ENCODE results near the gene PHC2. TPM values are rescaled to one million over a fixed set of nuclear protein-coding genes. Genes with fewer than 3 reads are reported as not detected.
A peak's percentile ranks its signal among the peaks of the same experiment; 100 is the strongest.
"Not testable (repeated sequence)": the region's sequence is repeated elsewhere in the genome, so short reads cannot be mapped to it uniquely, and the experiment has no call there.

Gene PHC2
- total and polyA plus RNA-seq, 4 donors: 79.9 to 311 (median 121) TPM

DNA sequence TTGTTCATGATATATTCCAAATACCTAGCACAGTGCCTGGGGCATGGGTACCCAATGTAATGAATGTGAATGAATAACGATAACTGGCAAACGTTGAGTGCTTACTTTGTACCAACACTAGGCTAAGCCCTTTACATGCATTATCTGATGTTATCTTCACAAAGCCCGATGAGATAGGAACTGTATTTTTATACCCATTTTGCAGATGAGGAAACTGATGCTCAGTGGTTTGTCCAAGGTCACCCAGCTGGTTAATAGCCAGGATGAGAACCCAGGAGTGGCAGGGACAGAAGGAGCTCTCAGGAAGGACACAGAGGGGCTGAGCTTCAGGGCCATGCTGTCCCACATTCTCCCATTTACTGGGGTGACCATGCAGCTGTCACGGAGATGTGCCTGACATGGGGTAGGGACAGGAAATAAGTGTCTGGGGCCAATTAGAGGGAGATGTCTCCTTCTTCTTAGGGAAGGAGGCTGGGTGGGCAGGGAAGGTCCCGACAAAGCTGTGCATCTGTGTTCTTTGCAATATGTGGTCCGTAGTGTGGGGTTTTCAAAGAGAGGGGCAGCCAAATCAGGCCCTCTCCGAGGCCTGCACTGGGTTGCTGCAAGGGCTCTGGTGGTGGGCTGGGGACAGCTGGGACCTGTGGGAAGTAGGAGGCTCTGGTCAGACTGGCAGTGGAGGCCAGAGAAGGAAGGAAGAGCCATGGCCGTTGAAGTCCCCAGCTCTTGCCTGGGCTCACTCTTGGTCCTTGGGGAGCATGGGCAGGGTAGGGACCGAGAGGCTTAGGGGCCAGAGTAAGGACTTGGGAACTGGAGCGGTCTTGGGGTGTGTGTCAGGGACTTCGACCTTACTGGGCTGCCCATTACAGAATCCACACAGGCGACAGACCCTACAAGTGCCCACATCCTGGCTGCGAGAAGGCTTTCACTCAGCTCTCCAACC is 136.6 kb downstream of the PHC2 start:
- no peak for ATAC-seq (ENCODE audit: insufficient read depth, low FRiP score)
- Histone ChIP-seq H3K36me3 (ENCODE audit: control insufficient read depth in 4 of 4, insufficient read depth in 4 of 4, low read length in 4 of 4) (peaks cover 0 to 42% (median 24%) of the 10 kb centered on the region in 4 donors), H3K4me1 (ENCODE audit: control insufficient read depth in 5 of 5, insufficient read depth in 5 of 5, low read length in 5 of 5) (peaks cover 0 to 7% (median 0%) of the 10 kb centered on the region in 5 donors), H3K4me3 (no peak overlapping the region), H3K27me3 (ENCODE audit: control insufficient read depth in 3 of 3, insufficient read depth in 3 of 3, low read length in 2 of 3) (no peaks in the 10 kb centered on the region), H3K9me3 (ENCODE audit: control insufficient read depth in 4 of 4, insufficient read depth in 3 of 4, low read length in 3 of 4) (no peaks in the 10 kb centered on the region), H3K27ac (ENCODE audit: low read depth in 1 of 2, low read length in 1 of 2) (no peak overlapping the region), H3K9ac (ENCODE audit: insufficient read depth in 1 of 2, low read length in 2 of 2) (no peak overlapping the region)
- 87 to 88% methylated on average over 13 of the region's 13 CpGs for whole genome bisulfite sequencing, 2 donors
- TF ChIP-seq, protein P1, sequence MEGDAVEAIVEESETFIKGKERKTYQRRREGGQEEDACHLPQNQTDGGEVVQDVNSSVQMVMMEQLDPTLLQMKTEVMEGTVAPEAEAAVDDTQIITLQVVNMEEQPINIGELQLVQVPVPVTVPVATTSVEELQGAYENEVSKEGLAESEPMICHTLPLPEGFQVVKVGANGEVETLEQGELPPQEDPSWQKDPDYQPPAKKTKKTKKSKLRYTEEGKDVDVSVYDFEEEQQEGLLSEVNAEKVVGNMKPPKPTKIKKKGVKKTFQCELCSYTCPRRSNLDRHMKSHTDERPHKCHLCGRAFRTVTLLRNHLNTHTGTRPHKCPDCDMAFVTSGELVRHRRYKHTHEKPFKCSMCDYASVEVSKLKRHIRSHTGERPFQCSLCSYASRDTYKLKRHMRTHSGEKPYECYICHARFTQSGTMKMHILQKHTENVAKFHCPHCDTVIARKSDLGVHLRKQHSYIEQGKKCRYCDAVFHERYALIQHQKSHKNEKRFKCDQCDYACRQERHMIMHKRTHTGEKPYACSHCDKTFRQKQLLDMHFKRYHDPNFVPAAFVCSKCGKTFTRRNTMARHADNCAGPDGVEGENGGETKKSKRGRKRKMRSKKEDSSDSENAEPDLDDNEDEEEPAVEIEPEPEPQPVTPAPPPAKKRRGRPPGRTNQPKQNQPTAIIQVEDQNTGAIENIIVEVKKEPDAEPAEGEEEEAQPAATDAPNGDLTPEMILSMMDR (IDR thresholded peaks at IDR 0.05; ENCODE audit: control extremely low read depth, extremely low read depth): no peak
- no peak for DNase-seq

- H3K4me3 ChIP-seq: no peak overlapping the region
- TF ChIP-seq, protein P1 (IDR thresholded peaks at IDR 0.05; ENCODE audit: control extremely low read depth, extremely low read depth): no peak
- peaks cover 0 to 6% (median 0%) of the 10 kb centered on the region in 5 donors for H3K4me1 ChIP-seq (ENCODE audit: control insufficient read depth in 5 of 5, insufficient read depth in 5 of 5, low read length in 5 of 5)
- H3K27me3 ChIP-seq (ENCODE audit: control insufficient read depth in 3 of 3, insufficient read depth in 3 of 3, low read length in 2 of 3): no peaks in the 10 kb centered on the region
- WGBS, 2 donors: 75 to 90% methylated on average over 13 of the region's 13 CpGs
- peak in 1 of 3 donors; percentile 10 for DNase-seq
- no peaks in the 10 kb centered on the region for H3K9me3 ChIP-seq (ENCODE audit: control insufficient read depth in 4 of 4, insufficient read depth in 3 of 4, low read length in 3 of 4)
- no peak for ATAC-seq (ENCODE audit: insufficient read depth, low FRiP score)
- H3K27ac ChIP-seq (ENCODE audit: low read depth in 1 of 2, low read length in 1 of 2): no peak overlapping the region
- H3K36me3 ChIP-seq (ENCODE audit: control insufficient read depth in 4 of 4, insufficient read depth in 4 of 4, low read length in 4 of 4): peaks cover 0 to 38% (median 20%) of the 10 kb centered on the region in 4 donors
- H3K9ac ChIP-seq (ENCODE audit: insufficient read depth in 1 of 2, low read length in 2 of 2): no peak overlapping the region
Observed at GRCh38 chr1:33292726-33293340, 138.1 kb downstream of the PHC2 start.

GRCh38 chr1:33290615-33291014 is 140.3 kb downstream of the PHC2 start:
- not testable (repeated sequence) for H3K27me3 ChIP-seq (ENCODE audit: control insufficient read depth in 3 of 3, insufficient read depth in 3 of 3, low read length in 2 of 3); H3K9ac ChIP-seq (ENCODE audit: insufficient read depth in 1 of 2, low read length in 2 of 2); H3K9me3 ChIP-seq (ENCODE audit: control insufficient read depth in 4 of 4, insufficient read depth in 3 of 4, low read length in 3 of 4); H3K4me1 ChIP-seq (ENCODE audit: control insufficient read depth in 5 of 5, insufficient read depth in 5 of 5, low read length in 5 of 5); ATAC-seq (ENCODE audit: insufficient read depth, low FRiP score); H3K27ac ChIP-seq (ENCODE audit: low read depth in 1 of 2, low read length in 1 of 2); H3K4me3 ChIP-seq; DNase-seq
- WGBS, 2 donors: 88 to 96% methylated on average over 1 of the region's 2 CpGs
- peaks cover 0 to 28% (median 11%) of the 10 kb centered on the region in 4 donors for H3K36me3 ChIP-seq (ENCODE audit: control insufficient read depth in 4 of 4, insufficient read depth in 4 of 4, low read length in 4 of 4)

DNA sequence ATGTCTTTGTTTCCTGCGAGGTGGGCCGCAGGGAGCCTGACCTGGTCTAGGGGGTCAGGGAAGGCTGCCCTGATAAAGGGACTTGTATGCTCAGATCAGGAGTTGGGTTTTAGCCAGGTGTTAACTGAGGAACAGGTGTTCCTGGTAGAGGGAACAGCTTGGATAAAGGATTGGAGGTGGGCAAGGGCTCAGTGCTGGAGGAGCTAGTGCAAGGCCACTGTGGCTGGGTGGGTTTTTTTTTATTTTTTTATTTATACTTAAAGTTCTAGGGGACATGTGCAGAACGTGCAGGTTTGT is 141.1 kb downstream of the PHC2 start:
- H3K36me3 ChIP-seq (ENCODE audit: control insufficient read depth in 4 of 4, insufficient read depth in 4 of 4, low read length in 4 of 4): peaks cover 0 to 23% (median 9%) of the 10 kb centered on the region in 4 donors
- H3K27ac ChIP-seq (ENCODE audit: low read depth in 1 of 2, low read length in 1 of 2): no peak overlapping the region
- TF ChIP-seq, protein P1 (IDR thresholded peaks at IDR 0.05; ENCODE audit: control extremely low read depth, extremely low read depth): no peak
- WGBS, 2 donors: 96 to 98% methylated on average over 3 of the region's 3 CpGs
- no peaks in the 10 kb centered on the region for H3K9me3 ChIP-seq (ENCODE audit: control insufficient read depth in 4 of 4, insufficient read depth in 3 of 4, low read length in 3 of 4)
- H3K4me1 ChIP-seq (ENCODE audit: control insufficient read depth in 5 of 5, insufficient read depth in 5 of 5, low read length in 5 of 5): peaks cover 0 to 5% (median 2%) of the 10 kb centered on the region in 5 donors
- no peak overlapping the region for H3K9ac ChIP-seq (ENCODE audit: insufficient read depth in 1 of 2, low read length in 2 of 2)
- ATAC-seq (ENCODE audit: insufficient read depth, low FRiP score) (no peak), DNase-seq (no peak)
- no peaks in the 10 kb centered on the region for H3K27me3 ChIP-seq (ENCODE audit: control insufficient read depth in 3 of 3, insufficient read depth in 3 of 3, low read length in 2 of 3)
- no peak overlapping the region for H3K4me3 ChIP-seq

All from lung (tissue), 12 donors.